Esophagus squamous epithelium (tissue), 4 donors: ENCODE measurements around the gene RAMAC.

Experiments
- POLR2A ChIP-seq, 4 donors: fragments of 450-650 bp; IDR thresholded peaks; one replicate each; pipeline ENCODE4 v1.6.1; 2017; ENCODE audit warnings: antibody characterized with exemption in 4 of 4, mild to moderate bottlenecking in 4 of 4, moderate library complexity in 3 of 4
- TF ChIP-seq, protein P1 (sequence below), 6 experiments: fragments of 450-650 bp in 4 of 6; fragments of 200-600 bp in 2 of 6; sonication (generic) in 2 of 6; IDR thresholded peaks; one replicate each; pipeline ENCODE4 v1.5.1; 2016 to 2019; ENCODE audit warnings: antibody characterized with exemption in 6 of 6, mild to moderate bottlenecking in 4 of 6, moderate library complexity in 4 of 6

DNA sequence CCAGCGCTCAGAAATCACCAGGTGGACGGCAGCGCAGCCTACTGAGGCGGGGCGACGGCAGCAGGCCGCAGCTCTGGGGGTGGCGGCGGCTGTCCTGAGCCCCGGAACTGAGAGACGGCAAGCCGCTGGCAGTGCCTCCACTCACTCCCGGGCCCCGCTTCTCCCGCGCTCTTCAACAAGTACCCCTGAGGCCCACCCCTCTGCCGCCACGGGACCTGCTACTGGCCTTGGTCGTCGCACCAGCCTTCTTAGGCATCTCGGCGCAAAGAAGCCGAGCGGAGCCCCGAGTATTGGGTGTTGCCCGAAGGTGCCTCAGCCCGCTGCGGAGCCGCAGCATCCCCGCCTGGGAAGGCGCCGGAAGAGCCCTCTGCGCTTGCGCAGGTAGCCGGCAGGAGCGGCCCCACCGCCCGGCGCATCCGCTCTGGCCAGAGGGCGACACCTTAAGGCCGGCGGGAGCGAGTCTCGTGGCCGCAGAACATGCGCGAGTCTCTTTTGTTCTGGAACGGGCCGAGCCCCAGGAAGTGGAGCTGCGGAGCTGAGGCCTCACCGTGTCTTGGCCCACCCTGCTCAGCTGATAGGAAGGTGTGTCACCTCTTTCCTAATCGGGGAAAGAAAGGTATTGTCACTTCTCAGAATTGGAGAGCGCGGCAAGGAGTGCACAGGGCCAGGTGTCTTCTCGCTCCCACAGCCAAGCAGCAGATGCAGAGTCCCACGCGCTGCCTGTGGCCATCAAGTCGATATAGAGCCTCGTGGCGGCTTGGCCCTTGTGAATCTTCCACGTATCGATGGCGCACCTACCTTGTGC lies 25.5 kb downstream of the RAMAC start, which contains the start of gene C15orf40:
- TF ChIP-seq, protein P1, sequence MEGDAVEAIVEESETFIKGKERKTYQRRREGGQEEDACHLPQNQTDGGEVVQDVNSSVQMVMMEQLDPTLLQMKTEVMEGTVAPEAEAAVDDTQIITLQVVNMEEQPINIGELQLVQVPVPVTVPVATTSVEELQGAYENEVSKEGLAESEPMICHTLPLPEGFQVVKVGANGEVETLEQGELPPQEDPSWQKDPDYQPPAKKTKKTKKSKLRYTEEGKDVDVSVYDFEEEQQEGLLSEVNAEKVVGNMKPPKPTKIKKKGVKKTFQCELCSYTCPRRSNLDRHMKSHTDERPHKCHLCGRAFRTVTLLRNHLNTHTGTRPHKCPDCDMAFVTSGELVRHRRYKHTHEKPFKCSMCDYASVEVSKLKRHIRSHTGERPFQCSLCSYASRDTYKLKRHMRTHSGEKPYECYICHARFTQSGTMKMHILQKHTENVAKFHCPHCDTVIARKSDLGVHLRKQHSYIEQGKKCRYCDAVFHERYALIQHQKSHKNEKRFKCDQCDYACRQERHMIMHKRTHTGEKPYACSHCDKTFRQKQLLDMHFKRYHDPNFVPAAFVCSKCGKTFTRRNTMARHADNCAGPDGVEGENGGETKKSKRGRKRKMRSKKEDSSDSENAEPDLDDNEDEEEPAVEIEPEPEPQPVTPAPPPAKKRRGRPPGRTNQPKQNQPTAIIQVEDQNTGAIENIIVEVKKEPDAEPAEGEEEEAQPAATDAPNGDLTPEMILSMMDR (IDR thresholded peaks at IDR 0.05): peak; percentile 48 to 86 (median 56)
- peak in 2 of 4 donors; percentile 71 to 80 for TF ChIP-seq POLR2A (IDR thresholded peaks at IDR 0.05)
